Cardiac muscle cell (in vitro differentiated cells and primary cell): ENCODE results near the gene TOM1. TPM values are rescaled to one million over a fixed set of nuclear protein-coding genes. Genes with fewer than 3 reads are reported as not detected.
A peak's percentile ranks its signal among the peaks of the same experiment; 100 is the strongest.

Experiments
- DNase-seq, 2 donors: peaks; one replicate each; pipeline versions ENCODE4 v3.0.0 to v3.0.0-alpha.2; 2010 to 2017; ENCODE audit warnings: low read depth in 1 of 2, low spot score in 1 of 2
- H3K27ac ChIP-seq: fragments of 200-600 bp; sonication (generic); 2 replicates; pipeline ENCODE4 v1.5.1; 2016
- H3K27me3 ChIP-seq: fragments of 200-600 bp; sonication (generic); 2 replicates; pipeline ENCODE4 v1.6.0; 2016; ENCODE audit warnings: control low read depth
- H3K36me3 ChIP-seq: fragments of 200-600 bp; sonication (generic); 2 replicates; pipeline ENCODE4 v1.5.1; 2016; ENCODE audit warnings: control low read depth
- H3K4me1 ChIP-seq: fragments of 200-600 bp; sonication (generic); 2 replicates; pipeline ENCODE4 v1.8.1; 2017; ENCODE audit warnings: low read depth, mild to moderate bottlenecking, mixed run types
- H3K4me3 ChIP-seq: fragments of 200-600 bp; sonication (generic); 2 replicates; pipeline ENCODE4 v1.5.1; 2016; ENCODE audit warnings: mild to moderate bottlenecking
- H3K9me3 ChIP-seq: fragments of 200-600 bp; sonication (generic); 2 replicates; pipeline ENCODE4 v1.5.1; 2017; ENCODE audit warnings: low read depth, mild to moderate bottlenecking, control low read depth
- polyA plus RNA-seq: library from polyadenylated mRNA; unstranded; fragments of >200 nt; fragmentation: Nextera tagmentation; extraction: Ambion mirVana; gene quantifications from 2 replicates; pipeline ENCODE4 v1.2.1, GENCODE V29; 2016
- total RNA-seq: library from RNA; depleted of rRNA; stranded (reverse); fragments of >200 nt; gene quantifications from 2 replicates; pipeline ENCODE4 v1.2.3, GENCODE V29; 2016
- TF ChIP-seq, protein P1 (sequence below): IDR thresholded peaks from 2 replicates; pipeline ENCODE4 v1.5.1; 2012; ENCODE audit warnings: low read depth, mild to moderate bottlenecking, low read length

TOM1 gene
- total and polyA plus RNA-seq, 2 experiments from 2014 or later, result 76.2 to 107 TPM

DNA sequence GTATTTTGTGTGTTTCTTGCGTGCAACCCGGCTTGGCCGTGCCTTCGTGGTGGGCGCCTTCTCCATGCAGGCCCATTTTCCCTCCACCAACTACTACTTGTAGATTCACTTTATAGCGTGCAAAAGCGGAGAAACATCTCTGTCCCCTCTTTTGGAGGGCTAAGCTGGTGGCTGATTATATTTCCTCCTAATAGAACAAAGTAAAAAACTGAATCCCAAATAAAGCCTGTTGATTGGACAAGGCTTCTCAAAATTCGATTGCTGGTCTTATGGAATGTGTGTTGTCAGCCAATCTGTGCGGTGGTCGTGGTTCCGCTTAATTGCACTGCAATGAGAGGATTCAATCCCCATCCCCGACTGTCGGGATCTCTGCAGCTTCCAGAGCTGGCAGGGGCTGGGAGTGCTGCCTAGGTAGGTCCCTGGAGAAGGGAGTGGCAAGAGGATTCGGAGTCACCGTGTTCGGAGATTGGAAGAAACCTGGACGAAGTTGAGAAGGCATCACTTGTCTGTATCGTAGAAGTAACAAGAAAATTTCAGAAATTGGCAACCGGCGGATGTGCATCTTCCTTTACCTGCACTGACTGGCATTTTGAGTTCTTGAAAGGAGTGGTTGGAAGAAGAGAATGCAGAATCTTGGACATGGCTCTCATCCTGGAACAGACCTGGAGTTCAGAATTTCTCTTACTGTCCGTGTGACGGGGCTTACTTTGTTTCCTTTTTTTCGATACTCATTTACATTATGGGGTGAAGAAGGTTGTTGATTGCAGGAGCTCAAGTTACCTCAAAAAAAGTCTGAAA, 41.3 kb upstream of the TOM1 start:
- H3K9me3 ChIP-seq, result no peaks in the 10 kb centered on the region
- no peaks in the 10 kb centered on the region for H3K27me3 ChIP-seq
- TF ChIP-seq, protein P1, sequence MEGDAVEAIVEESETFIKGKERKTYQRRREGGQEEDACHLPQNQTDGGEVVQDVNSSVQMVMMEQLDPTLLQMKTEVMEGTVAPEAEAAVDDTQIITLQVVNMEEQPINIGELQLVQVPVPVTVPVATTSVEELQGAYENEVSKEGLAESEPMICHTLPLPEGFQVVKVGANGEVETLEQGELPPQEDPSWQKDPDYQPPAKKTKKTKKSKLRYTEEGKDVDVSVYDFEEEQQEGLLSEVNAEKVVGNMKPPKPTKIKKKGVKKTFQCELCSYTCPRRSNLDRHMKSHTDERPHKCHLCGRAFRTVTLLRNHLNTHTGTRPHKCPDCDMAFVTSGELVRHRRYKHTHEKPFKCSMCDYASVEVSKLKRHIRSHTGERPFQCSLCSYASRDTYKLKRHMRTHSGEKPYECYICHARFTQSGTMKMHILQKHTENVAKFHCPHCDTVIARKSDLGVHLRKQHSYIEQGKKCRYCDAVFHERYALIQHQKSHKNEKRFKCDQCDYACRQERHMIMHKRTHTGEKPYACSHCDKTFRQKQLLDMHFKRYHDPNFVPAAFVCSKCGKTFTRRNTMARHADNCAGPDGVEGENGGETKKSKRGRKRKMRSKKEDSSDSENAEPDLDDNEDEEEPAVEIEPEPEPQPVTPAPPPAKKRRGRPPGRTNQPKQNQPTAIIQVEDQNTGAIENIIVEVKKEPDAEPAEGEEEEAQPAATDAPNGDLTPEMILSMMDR, result no peak
- peaks cover 9% of the 10 kb centered on the region for H3K4me1 ChIP-seq
- peaks cover 8% of the 10 kb centered on the region for H3K36me3 ChIP-seq
- peak; percentile 30 to 43 for DNase-seq
- peak overlapping the region; percentile 86 for H3K4me3 ChIP-seq
- peak overlapping the region; percentile 99 for H3K27ac ChIP-seq

DNA sequence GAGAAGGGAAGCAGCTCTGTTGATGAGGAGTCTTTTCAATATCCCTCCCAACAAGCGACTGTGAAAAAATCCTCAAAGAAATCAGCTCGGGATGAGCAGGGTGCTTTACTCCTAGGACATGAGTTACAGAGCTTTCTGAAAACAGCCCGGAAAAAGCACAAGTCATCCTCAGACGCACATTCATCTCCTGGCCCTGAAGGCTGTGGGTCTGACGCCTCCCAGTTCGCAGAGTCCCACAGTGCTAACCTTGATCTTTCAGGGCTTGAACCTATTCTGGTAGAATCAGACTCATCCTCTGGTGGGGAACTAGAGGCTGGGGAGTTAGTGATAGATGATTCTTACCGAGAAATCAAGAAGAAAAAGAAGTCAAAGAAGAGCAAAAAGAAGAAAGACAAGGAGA, 34.7 kb upstream of the TOM1 start:
- Histone ChIP-seq H3K4me1 (no peaks in the 10 kb centered on the region), H3K36me3 (peaks cover 57% of the 10 kb centered on the region)
- TF ChIP-seq, protein P1, result no peak

GRCh38 chr22:35266277-35266676, 33.4 kb upstream of the TOM1 start:
- DNase-seq, result no peak
- Histone ChIP-seq H3K27ac (no peak overlapping the region), H3K36me3 (peaks cover 59% of the 10 kb centered on the region), H3K9me3 (no peaks in the 10 kb centered on the region), H3K27me3 (no peaks in the 10 kb centered on the region), H3K4me1 (no peaks in the 10 kb centered on the region), H3K4me3 (no peak overlapping the region)
- TF ChIP-seq, protein P1, result no peak

More for the DNA sequence above, 34.7 kb upstream of the TOM1 start:
- no peaks in the 10 kb centered on the region for H3K9me3 ChIP-seq
- no peak overlapping the region for H3K27ac ChIP-seq
- no peak overlapping the region for H3K4me3 ChIP-seq
- no peak for DNase-seq
- H3K27me3 ChIP-seq, result no peaks in the 10 kb centered on the region

- TF ChIP-seq, protein P1, result no peak
- no peaks in the 10 kb centered on the region for H3K9me3 ChIP-seq
- H3K27ac ChIP-seq, result no peak overlapping the region
- no peak overlapping the region for H3K4me3 ChIP-seq
- peaks cover 43% of the 10 kb centered on the region for H3K36me3 ChIP-seq
- no peaks in the 10 kb centered on the region for H3K27me3 ChIP-seq
- H3K4me1 ChIP-seq, result no peaks in the 10 kb centered on the region
- DNase-seq, result no peak
These were observed 30.1 kb upstream of the TOM1 start for GRCh38 chr22:35269630-35270029.

DNA sequence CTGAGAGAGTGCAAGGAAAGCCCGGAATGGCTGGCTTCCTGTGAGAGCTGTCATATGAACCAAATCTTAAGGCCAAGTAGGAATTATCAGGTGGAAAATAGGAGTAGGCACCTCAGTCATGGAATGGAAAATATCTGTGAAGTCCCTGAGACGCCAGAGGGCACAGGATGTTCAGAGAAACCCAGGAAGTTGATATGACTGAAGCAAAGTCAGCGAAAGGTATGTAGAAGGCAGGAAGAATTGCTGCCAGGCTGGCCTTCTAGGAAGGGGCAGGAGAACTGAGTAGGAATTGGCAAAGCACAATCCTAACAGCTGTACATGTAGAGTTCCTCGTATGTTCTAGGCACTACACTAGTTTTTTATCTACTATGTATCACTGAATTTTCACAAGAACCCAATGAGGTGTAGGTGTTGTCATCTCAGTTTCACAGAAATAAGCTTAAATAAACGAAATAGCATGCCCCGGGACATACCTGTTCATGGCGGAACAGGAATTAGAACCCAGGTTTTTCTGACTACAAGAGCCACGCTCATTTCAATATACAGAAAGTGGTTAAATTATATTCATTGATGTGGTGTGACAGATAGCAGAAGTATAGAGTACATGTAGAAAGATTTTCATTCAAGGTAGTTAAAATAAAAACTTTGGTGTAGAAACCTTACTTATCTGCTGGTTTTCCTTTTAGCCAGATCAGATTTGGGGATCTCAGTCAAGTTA, 25.4 kb upstream of the TOM1 start:
- TF ChIP-seq, protein P1, result no peak

More for the DNA sequence above, 25.4 kb upstream of the TOM1 start:
- no peaks in the 10 kb centered on the region for H3K27me3 ChIP-seq
- H3K4me1 ChIP-seq, result no peaks in the 10 kb centered on the region
- H3K9me3 ChIP-seq, result no peaks in the 10 kb centered on the region
- no peak for DNase-seq
- H3K27ac ChIP-seq, result no peak overlapping the region
- no peak overlapping the region for H3K4me3 ChIP-seq
- peaks cover 14% of the 10 kb centered on the region for H3K36me3 ChIP-seq
